ENCODE data around the gene ZBTB7C.

ZBTB7C gene

GRCh38 chr18:48337053-48337452 is 72.1 kb downstream of the ZBTB7C start:
- no peak for DNase-seq (ENCODE audit: extremely low read depth, low read depth)
- TF ChIP-seq, protein P1, sequence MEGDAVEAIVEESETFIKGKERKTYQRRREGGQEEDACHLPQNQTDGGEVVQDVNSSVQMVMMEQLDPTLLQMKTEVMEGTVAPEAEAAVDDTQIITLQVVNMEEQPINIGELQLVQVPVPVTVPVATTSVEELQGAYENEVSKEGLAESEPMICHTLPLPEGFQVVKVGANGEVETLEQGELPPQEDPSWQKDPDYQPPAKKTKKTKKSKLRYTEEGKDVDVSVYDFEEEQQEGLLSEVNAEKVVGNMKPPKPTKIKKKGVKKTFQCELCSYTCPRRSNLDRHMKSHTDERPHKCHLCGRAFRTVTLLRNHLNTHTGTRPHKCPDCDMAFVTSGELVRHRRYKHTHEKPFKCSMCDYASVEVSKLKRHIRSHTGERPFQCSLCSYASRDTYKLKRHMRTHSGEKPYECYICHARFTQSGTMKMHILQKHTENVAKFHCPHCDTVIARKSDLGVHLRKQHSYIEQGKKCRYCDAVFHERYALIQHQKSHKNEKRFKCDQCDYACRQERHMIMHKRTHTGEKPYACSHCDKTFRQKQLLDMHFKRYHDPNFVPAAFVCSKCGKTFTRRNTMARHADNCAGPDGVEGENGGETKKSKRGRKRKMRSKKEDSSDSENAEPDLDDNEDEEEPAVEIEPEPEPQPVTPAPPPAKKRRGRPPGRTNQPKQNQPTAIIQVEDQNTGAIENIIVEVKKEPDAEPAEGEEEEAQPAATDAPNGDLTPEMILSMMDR (IDR thresholded peaks at IDR 0.05; ENCODE audit: low read depth, low read length, missing control alignments), result no peak
- no peak overlapping the region for H3K4me3 ChIP-seq (replicated peaks; ENCODE audit: low read depth, low read length)

GRCh38 chr18:48336332-48336731 is 72.9 kb downstream of the ZBTB7C start:
- no peak for DNase-seq (ENCODE audit: extremely low read depth, low read depth)
- TF ChIP-seq, protein P1 (IDR thresholded peaks at IDR 0.05; ENCODE audit: low read depth, low read length, missing control alignments), result no peak

GRCh38 chr18:48335829-48336228 is 73.4 kb downstream of the ZBTB7C start:
- H3K4me3 ChIP-seq (replicated peaks; ENCODE audit: low read depth, low read length), result no peak overlapping the region
- DNase-seq (ENCODE audit: extremely low read depth, low read depth), result no peak
- TF ChIP-seq, protein P1 (IDR thresholded peaks at IDR 0.05; ENCODE audit: low read depth, low read length, missing control alignments), result no peak

More at GRCh38 chr18:48336332-48336731, 72.9 kb downstream of the ZBTB7C start:
- no peak overlapping the region for H3K4me3 ChIP-seq (replicated peaks; ENCODE audit: low read depth, low read length)

- TF ChIP-seq, protein P1 (IDR thresholded peaks at IDR 0.05; ENCODE audit: low read depth, low read length, missing control alignments), result no peak
Observed at GRCh38 chr18:48334845-48335244, 74.3 kb downstream of the ZBTB7C start.

GRCh38 chr18:48333563-48333962 is 75.6 kb downstream of the ZBTB7C start:
- no peak overlapping the region for H3K4me3 ChIP-seq (replicated peaks; ENCODE audit: low read depth, low read length)
- TF ChIP-seq, protein P1 (IDR thresholded peaks at IDR 0.05; ENCODE audit: low read depth, low read length, missing control alignments), result no peak
- no peak for DNase-seq (ENCODE audit: extremely low read depth, low read depth)

More at GRCh38 chr18:48334845-48335244, 74.3 kb downstream of the ZBTB7C start:
- no peak for DNase-seq (ENCODE audit: extremely low read depth, low read depth)
- H3K4me3 ChIP-seq (replicated peaks; ENCODE audit: low read depth, low read length), result no peak overlapping the region

DNA sequence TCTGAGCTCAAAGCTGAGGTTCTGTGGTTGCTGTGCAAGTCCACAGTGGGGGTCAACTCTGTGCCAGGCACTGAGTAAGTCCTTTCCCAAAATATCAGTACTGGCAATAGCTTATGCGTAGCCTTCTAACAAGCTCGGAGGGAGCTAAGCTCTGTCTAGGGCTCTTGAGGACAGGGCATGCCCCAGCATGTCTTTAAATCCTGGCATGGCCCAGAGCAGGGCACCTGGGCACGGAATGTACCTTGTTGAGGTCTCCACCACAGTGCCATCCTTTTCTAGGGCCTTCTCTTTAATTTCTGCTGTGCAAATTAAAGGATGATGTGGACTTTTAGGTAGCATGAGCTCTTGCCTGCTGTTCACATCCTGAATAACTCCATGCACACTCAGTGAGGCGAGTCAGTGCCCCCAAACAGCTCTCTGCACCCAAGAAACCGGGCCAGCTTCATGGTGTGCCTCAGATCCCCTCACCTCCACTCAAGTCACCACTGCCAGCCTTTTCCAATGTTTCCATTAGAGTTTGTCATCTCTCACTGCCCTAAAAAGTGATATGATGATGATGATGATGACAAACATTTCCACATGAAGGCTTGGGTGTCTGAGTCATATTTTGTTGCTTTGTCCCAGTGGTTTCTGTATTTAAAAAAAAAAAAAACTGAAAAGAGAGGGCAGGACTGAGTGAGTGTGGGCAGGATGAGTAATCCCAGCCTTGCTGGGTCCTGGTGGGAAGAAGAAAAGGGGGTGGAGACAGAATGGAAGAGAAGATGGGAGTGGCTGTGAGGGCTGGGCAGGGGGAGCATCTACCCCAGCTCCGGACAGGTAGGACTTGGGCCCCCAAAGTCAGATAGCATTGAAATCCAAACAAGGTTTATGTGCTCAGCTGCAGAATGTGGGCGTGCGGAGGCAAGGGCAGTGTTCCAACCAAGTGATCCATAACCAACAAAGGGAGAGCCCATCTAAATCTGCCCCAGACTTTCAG is 78.9 kb downstream of the ZBTB7C start:
- no peak overlapping the region for H3K4me3 ChIP-seq (replicated peaks; ENCODE audit: low read depth, low read length)
- DNase-seq (ENCODE audit: extremely low read depth, low read depth), result peak; percentile 42
- TF ChIP-seq, protein P1 (IDR thresholded peaks at IDR 0.05; ENCODE audit: low read depth, low read length, missing control alignments), result no peak

All from HFF-Myc (cell line).